HG03442 (cell line): ENCODE results near the gene MANF.

Source experiments
- ATAC-seq: cut with Tn5 transposase; IDR thresholded peaks from one replicate; pipeline ENCODE4 v1.9.1; 2021; ENCODE audit warnings: mild to moderate bottlenecking, moderate library complexity; ENCODE audit not compliant: unreplicated experiment

Gene MANF

DNA sequence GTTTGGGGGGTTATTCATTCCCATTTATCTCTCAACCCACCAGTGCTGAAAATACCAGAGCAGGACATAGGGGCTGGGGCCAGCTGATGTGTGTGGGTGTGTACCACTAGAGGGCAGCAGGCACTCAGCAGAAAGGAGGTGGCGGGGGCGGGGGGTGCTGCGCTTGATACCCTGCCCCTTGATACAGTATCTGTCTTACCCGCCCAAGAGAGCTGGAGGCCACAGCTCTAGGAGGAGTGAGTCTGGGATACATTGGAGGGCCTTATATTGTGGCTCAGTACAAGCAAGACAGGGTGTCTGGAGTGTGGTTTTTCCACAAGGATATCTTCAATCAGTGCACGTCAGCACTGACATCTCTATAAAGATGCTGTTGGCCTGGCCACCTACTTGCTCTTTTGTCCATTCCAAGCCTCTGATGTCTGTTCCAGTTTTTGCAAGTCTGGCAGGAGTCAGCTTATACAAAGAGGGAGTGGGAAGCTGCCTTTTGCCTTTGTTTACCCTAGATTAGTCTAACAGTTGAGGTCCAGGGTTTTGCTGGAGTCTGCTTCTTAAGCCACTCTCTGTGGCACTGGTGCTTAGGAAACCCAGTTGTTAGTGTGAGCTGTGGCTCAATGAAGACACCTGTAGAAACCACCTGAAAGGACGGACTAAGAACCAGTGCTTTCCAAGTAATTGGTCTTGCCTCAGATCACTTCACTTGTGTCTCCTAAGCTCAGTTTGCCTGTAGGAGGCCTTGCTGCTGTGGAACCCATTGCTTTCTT is 4.5 kb downstream of the MANF start:
- no peak for ATAC-seq

DNA sequence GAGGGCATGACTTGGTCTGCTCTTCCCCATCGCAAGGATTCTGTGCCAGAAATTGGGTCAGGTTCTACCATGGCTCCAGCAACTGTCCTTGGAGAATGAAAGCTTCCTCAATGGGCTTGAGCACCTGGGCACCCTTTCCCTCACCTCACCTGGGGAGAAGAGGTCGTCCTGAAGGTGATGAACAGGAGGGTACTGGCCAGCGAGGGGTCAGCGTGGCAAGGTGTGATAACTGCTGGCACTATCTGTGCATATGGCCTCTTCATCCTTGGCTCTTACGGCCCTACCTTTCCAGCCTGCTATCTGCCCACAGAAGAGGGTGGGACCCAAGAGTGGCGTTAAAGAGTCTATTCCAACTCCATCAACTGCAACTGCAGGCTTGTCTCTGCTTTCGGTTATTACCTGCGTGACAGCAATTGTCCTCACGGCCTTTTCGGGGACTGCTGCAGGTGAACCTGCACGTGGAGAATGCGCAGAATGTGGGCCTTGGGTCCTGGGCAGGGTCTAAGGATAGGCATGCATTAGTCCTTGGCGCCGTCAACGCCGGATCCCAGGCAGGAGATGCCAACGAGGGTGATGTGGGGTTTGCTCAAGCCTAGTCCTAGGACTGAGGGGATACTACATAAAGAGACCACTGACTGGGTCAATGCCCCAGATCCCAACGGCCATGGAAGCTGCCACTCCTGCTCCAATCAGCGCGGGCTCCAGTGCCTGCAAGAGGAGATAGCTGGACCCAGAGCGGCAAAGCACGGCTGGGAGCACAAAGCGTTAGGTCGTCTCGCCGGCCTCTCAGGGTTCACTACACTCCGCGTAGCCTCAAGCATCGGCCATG is 5.4 kb downstream of the MANF start:
- ATAC-seq: no peak

DNA sequence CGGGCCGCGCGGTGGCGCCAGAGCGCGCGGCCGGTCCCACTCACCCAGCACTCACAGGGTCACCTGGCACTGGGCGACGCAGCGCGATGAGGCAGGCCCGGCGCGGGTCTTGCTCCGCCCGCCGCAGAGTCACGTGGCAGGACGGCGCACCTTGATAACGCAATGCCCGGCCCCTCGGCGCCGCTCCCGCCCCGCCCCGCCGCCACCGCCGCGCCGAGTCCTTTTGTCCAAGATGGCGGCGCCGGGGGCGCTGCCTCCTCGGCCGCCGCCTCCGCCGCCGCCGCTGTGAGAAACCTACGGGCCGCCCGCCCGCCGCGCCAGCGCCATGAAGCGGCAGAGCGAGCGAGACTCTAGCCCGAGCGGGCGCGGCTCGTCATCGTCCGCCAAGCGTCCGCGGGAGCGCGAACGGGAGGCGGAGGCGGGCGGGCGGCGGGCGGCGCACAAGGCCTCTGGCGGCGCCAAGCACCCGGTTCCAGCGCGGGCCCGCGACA is 6.0 kb downstream of the MANF start, which contains the start of gene RBM15B:
TSS of gene RBM15B (plus strand) at position 211 of the 491 bp plus-strand sequence. CDS start at position 326, 115 bp downstream.
- ATAC-seq: peak; percentile 92

DNA sequence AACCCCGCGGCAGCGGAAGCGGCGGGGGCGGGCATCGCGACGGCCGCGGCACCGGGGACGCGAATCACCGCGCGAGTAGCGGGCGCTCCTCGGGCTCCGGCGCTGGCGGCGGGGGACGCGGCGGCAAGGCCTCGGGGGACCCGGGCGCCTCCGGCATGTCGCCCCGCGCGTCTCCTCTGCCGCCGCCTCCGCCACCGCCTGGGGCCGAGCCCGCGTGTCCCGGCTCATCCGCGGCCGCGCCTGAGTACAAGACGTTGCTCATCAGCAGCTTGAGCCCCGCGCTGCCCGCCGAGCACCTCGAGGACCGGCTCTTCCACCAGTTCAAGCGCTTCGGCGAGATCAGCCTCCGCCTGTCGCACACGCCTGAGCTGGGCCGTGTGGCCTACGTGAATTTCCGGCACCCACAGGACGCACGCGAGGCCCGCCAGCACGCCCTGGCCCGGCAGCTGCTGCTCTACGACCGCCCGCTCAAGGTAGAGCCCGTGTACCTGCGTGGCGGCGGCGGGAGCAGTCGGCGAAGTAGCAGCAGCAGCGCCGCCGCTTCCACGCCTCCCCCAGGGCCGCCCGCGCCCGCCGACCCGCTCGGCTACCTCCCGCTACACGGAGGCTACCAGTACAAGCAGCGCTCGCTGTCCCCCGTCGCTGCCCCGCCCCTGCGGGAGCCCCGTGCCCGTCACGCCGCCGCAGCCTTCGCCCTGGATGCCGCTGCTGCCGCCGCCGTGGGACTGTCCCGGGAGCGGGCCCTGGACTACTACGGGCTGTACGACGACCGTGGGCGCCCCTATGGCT is 6.7 kb downstream of the MANF start:
- ATAC-seq: peak; percentile 11

DNA sequence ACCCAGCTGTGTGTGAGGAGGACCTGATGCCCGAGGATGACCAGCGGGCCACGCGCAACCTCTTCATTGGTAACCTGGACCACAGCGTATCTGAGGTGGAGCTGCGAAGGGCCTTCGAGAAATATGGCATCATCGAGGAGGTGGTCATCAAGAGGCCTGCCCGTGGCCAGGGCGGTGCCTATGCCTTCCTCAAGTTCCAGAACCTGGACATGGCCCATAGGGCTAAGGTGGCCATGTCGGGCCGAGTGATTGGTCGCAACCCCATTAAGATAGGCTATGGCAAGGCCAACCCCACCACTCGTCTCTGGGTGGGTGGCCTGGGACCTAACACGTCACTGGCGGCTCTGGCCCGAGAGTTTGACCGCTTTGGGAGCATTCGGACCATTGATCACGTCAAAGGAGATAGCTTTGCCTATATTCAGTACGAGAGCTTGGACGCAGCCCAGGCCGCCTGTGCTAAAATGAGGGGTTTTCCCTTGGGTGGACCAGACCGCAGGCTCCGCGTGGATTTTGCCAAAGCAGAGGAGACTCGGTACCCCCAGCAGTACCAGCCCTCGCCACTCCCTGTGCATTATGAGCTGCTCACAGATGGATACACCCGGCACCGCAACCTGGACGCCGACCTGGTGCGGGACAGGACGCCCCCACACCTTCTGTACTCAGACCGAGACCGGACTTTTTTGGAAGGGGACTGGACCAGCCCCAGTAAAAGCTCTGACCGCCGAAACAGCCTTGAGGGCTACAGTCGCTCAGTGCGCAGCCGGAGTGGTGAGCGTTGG is 7.5 kb downstream of the MANF start:
- no peak for ATAC-seq

DNA sequence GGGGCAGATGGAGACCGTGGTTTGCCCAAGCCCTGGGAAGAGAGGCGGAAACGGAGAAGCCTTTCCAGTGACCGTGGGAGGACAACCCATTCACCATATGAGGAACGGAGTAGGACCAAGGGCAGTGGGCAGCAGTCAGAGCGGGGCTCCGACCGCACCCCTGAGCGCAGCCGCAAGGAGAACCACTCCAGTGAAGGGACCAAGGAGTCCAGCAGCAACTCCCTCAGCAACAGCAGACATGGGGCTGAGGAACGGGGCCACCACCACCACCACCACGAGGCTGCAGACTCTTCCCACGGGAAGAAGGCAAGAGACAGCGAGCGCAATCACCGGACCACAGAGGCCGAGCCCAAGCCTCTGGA is 8.0 kb downstream of the MANF start:
- no peak for ATAC-seq

- no peak for ATAC-seq
These were observed 8.5 kb downstream of the MANF start for GRCh38 chr3:51393564-51393963.

DNA sequence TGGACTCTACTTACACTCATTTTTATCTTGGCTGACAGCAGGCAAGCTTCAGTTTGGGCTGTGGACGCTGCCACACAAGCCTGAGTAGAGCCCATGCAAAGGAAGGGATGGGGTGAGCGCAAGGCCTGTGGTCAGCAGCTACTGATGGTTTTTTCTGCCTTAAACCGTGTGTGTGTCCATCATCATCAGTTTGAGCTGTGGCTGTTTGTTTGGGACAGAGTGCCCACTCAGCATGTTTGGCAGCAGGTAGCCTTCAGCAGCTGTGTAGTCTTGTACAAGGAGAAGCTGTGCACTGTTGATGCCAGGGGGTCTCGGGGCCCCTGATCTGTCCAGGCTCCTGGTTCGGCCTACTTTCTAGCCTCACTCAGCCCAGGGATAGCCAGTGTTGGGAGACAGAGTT is 9.4 kb downstream of the MANF start:
- ATAC-seq: no peak

- no peak for ATAC-seq
These were observed 10.6 kb downstream of the MANF start for GRCh38 chr3:51395493-51396213.

DNA sequence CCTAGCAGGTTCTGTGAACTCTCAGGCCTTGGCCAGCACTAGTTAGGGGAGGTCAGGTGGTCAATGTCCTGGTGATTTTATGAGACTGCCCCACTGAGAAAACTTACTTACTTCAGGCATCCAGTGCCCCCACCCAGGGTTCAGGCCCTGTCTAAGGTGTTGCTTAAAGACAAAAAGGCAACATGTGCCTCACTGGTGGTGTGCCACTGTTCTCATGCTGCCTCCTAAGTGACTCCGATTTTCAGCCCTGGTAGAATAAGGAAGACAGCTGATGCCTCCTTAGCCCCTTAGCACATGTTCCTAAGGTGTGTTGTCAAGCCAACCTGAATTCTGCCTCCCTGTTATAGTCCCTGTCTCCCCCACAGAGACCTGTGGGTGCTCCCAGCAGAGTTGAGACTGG is 11.3 kb downstream of the MANF start:
- no peak for ATAC-seq

DNA sequence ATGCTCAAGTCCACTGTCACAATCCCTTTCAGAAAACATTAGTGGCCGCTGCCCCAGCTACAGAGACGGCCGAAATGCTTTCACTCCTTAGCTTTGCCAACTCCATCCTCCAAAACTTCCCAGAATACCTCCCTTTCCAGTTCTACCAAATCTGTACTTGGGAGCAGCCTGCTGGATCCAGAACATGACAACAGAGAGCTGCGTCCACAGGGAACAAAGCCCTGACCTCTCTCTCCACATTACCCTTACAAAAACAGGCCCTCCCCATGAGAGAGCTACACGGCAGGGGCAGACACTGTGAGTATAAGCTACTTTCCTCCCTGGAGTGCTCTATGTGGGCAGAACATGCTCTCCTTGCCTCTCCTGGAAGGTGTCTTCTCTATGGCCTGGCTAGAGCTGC is 12.3 kb downstream of the MANF start:
- no peak for ATAC-seq

- ATAC-seq: no peak
These were observed 13.7 kb downstream of the MANF start for GRCh38 chr3:51398595-51399310.

GRCh38 chr3:51400166-51400565 is 15.1 kb downstream of the MANF start:
- ATAC-seq: no peak

GRCh38 chr3:51401735-51402134 is 16.6 kb downstream of the MANF start:
- ATAC-seq: no peak

DNA sequence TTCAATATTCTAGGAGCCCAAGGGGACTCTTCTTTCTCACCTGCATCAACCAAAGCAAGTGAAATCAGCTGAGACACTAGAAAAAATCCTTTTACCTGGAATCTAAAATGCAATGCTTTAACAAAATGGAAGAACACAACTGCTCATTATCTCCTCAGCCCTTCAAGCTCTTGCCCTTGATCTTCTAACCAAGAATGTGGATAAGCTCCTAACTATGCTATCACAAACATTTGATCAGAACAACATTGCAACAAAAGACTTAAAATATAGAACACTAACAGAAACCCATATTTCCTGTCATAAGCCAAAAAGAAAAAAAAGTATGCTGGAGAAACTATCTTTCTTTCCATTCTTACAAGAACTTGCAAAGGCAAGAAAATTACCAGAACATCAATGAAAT is 18.6 kb downstream of the MANF start:
- ATAC-seq: no peak

DNA sequence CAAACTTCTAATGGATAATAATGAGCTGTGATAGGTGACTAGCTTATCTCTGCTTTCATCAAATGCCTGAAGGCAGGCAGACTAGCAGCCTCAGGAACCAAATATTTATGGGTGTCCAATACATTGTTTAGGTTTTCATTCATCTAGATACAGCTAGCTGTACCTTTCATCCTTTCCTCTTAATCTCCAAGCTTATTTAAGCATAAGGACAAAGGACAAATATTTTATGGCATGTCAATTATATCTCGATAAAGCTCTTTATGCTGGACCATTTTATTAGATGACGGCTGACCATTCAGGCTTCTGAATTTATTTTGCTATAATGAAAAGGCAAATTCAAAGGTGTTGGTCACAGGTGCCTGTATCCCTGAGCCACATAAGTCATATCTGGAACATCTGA is 22.9 kb downstream of the MANF start:
- no peak for ATAC-seq

DNA sequence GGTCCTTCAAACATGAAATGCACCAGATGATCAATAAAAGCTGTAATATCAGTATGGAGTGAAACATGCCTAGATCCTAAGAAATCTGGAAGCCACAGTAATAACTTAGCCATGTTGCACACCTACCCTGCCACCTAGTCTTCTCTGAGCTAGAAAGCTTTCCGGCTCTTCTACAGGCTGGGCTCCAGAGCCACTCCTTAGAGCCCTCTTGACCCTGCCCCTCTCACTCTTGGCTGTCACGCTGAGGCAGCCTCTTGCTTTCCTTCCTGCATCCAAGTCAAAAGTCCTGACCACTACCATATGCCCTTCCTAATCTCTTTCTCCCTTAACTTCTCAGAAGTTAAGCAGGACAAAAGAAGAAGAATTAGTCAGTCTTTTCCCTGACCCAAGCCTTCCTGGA is 23.7 kb downstream of the MANF start:
- ATAC-seq: no peak

DNA sequence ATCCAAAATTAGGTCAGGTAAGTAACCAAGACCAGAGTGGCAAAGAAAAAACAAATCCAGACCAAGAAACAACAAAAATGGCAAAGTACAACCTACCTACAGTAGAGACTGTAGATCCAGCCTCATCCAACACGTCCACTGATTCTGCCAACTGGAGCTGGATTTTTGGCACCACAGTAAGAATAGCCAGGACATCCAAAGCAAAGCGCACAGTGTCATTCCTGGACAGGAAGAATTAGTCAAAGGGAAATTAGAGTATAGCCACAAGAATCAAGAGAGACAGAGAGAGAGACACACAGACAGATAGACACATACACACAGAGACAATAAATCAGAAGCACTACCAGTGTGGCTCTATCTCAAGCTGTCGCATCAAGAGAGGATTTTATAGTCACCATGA is 37.1 kb downstream of the MANF start:
- ATAC-seq: no peak

DNA sequence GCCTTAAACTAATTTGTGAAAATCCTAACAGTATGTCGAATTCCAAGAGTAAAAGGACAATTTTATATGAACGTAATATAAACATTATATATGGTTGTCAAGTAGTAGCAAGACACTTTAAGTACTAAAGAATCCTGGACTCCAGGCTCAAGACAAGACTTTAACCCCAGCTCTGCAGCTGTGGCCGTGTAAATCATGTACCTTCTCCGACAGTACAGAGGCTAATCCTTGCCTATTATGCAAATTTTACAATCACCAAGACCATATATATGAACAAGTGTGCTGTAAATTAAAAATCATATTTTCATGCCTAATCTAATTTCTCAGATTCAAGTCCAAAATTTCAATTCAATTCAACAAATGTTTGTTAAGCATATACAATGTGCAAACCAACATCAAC is 41.8 kb downstream of the MANF start:
- no peak for ATAC-seq
